Stimulated activated CD4-positive, alpha-beta T cell treated with anti-CD3 and anti-CD28 coated beads, Interleukin-4, amount 100 ng/mL, for 24 hours (primary cell): Measurements from ENCODE around the gene AP2B1.
"Not testable (repeated sequence)": the region's sequence is repeated elsewhere in the genome, so short reads cannot be mapped to it uniquely, and the experiment has no call there.

ENCODE experiments used
- DNase-seq: peaks from one replicate; pipeline ENCODE4 v3.0.0-alpha.2; 2020

Gene AP2B1

DNA sequence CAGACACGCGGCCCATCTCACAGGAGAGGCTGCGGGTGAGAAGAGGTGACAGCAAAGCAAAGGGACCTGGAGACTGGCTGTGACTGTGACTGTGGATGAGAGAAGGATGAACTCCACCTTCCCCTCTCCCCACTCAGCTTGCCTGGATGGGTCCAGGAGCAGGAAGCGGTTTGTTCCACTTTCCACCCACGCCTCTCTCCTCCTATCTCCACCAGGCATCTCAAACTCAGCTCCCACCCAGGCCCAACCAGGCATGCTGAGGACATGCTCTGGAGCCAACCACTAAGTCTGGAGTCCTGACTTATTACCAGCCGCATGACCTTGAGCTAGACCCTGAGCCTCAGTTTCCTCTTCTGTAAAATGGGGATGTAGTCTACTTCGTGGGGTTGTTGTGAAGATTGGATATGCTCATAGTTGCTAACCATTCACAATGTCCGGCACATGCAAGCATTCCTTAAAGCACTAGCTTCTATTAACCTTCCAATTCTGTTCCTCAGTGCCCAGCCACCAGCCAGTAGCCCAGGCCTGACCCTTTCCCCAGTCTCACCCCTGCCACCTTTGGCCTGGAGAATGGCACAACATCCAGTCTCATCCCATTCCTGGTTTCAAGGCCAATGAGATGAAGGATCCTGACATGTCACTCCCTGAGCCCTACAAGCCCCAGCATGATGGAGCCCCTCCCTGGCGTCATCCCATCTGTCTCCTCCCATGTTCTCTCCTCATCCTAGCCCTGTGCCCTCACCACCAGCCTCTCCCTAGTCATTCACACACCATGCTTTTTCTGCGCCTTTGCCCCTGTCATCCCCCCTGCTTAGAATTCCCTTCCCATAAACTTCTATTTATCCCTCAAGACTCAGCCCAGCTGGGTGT is 163.6 kb downstream of the AP2B1 start:
- DNase-seq, result no peak

DNA sequence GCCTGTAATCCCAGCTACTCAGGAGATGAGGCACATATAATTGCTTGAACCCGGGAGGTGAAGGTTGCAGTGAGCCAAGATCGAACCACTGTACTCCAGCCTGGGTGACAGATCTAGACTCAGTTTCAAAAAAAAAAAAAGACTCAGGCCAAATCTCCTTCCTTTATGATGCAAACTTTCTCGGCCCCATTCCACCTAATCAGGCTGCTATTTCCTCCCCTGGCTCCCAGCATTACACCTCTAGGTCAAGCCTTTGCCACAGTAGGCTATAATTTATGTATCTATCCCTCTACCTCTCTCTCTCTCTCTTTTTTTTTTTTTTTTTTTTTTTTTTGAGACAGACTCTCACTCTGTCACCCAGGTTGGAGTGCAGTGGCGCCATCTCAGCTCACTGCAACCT is 164.4 kb downstream of the AP2B1 start:
- not testable (repeated sequence) for DNase-seq

DNA sequence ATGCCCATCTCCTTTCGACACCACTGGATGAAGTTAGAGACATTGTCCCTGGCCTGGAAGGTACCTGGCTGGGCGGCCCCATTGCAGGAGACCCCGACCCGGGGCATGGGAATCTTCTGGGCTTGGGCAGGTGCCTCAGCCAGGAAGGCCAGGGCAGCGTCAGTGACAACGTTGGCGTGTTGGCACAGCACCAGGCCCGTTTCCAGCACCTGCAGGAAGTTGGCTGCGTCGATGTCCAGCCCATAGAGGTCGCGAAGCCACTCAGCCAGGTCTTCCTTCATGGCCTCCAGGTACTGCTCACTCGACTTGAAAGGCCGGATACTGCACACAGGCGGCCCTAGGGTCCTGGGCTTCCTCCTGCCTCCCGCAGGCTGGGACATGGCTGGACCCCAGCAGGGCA is 165.3 kb downstream of the AP2B1 start:
- no peak for DNase-seq

DNA sequence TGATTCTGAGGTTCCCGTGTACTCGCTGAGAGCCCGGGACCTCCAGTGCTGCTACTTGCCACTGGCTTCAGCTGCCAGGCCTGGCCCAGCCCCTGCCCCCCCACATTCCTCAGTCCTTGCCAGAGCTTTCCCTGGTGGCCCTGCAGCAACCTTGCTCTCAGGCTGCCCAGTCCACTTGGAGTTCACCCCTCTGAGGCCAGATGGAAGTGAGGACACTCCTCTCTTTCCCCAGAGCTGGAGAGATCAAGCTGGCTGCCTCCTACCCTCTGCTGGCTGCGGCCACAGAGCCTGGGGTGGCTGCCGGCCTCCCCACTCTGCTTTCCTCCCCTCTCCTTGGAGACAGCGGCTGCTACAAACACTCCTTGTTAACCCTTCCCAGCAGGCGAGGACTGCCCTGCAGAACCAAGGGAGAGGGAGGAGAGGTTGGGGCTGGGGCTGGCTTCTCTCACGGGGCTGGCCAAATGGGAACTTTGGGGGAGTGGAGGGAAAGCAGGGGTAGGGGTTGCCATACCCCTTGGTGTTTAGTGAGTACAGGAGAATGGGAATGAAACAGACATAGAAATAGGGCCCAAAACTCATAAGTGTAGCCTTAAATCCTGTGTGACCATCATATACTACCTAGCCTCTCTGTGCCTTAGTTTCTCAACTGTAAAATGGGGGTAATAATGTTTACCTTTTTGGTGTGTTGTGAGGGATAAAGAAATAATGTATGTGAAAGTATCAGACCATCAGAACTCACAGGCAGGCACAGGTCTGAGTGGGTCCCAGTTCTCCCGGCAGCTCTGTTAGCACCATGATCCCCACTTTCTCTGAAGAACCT is 166.0 kb downstream of the AP2B1 start, which contains the start of gene GAS2L2:
Gene GAS2L2 (minus strand): TSS at position 295 of the 820 bp plus-strand sequence. CDS start 389 bp downstream, outside the sequence.
- DNase-seq, result no peak

DNA sequence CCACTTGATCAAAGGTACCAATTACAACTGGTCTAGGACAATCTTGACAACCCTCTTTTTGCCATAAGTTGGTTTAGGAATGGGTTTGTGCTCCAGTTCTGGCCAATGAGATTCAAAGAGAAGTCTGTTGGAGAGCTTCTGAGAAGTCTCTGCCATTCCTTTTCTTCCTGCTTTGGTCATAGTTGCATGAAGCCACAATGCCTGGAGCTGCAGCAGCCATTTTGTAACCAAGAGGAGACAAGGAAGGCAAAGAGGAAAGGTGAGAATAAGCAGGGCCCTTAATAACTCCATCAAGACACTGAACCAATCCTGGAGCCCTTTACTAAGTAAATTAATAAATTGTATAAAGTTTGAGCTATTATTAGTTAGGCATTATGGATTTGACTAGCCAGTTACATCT is 170.1 kb downstream of the AP2B1 start:
- no peak for DNase-seq

DNA sequence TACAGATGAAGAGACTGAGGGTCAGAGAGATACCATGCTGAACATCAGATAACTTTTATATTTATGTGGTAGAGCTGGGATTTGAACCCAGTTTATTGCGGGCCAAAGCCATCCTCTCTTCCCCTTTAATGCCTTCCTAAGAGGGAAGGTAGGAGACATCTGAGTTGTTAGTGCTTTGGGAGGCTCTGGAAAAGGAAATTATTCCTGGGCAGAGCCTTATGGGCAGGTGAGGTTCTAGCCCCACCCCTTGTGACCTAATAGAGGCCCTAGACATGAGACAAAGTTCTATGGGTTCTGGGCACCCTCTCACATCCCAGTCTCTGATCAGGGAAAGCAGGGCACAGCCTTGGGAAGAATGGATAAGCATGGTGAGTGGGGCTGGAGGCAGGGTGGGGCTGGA is 173.5 kb downstream of the AP2B1 start, which contains the start of gene C17orf50:
Gene C17orf50 (plus strand): TSS at position 301 of the 400 bp plus-strand sequence. CDS start 55 bp downstream, at position 356.
- no peak for DNase-seq

DNA sequence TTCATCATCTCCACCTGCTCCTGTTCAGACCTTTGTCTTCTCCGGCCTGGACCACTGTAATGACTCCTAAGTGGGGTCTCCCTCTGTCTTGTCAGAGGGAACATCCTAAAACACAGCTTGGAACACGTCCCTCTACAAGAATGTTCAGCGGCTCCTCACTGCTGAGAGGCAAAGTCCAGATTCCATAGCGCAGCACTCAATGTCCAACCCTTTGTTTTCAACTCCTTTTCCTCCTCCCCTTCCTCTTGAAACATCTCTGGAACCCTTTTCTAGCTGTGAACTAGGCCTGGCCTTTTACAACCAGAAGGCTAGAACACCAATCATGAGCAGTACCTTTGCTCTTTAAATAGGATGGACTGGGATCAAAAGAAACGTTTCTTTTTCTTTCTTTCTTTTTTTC is 174.5 kb downstream of the AP2B1 start:
- DNase-seq, result no peak

DNA sequence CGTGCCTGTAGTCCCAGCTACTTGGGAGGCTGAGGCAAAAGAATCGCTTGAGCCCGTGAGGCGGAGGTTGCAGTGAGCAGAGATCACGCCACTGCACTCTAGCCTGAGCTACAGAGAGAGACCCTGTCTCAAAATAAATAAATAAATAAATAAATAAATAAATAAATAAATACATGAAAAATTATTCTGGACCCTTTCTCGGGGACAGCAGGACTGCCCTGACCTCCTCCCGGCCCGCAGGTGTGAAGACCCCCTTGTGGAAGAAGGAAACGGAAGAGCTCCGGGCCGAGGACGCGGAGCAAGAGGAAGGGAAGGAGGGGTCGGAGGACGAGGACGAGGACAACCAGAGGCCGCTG is 176.6 kb downstream of the AP2B1 start:
- no peak for DNase-seq

DNA sequence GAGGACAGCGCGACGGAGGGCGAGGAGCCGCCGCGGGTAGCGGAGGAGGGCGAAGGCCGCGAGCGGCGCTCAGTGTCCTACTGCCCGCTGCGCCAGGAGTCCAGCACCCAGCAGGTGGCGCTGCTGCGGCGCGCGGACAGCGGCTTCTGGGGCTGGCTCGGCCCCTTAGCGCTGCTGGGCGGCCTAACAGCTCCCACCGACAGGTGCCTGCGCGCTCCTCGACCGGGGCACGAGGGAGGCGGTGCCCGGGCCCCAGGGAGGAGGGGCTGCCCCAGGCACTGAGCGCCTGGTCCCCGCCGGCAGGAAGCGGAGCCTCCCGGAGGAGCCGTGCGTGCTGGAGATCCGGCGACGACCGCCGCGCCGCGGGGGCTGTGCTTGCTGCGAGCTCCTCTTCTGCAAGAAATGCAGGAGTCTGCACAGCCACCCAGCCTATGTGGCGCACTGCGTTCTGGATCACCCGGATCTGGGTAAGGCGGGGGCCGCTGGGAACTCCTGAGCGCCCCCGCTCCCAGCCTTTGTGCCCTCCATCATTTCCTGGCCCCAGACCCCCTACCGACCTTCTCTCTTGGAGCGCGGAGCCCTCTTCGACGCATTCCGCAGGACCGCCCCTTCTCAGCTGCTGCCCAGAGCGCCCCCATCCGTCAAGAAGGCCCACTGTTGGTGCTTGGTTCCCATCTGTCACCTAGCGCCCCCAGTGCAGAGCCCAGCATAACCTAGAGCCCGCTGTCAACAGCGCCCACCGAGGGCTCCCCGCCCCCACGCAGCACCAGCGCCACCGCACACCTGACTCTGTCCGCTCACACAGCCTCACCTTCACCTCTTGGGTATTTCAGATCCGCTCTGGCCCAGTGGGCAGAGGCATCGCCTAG is 177.2 kb downstream of the AP2B1 start:
- DNase-seq, result peak; percentile 87

DNA sequence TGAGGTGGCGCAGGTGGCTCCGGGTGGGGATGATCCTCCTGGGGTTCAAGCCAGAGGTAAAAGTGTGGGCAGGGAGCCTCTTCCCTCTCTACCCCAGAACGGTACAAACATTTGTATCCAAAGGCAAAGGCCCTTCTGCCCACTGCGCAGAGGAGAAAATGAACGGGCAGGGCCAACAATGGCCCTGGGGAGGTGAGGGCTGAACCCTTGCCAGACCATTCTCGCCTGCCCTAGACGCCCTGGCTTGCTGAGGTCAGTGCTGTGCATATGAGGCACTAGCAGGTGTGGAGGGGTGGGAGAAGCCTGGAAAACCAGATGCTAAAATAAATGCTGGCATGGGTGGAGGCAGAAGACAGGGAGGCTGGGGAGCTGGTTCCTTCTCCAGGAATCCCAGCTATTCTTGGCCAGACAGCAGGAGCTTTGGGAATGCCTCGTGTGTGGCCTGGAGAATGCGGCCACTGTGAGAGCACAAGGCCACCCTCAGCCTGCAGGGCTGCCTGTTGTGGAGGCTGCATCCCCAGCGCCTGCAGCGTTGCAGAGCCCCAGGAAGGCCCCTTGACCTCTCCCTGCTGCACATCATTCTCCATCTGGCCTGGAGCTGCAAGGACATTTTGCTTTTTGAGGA is 178.1 kb downstream of the AP2B1 start:
- no peak for DNase-seq

DNA sequence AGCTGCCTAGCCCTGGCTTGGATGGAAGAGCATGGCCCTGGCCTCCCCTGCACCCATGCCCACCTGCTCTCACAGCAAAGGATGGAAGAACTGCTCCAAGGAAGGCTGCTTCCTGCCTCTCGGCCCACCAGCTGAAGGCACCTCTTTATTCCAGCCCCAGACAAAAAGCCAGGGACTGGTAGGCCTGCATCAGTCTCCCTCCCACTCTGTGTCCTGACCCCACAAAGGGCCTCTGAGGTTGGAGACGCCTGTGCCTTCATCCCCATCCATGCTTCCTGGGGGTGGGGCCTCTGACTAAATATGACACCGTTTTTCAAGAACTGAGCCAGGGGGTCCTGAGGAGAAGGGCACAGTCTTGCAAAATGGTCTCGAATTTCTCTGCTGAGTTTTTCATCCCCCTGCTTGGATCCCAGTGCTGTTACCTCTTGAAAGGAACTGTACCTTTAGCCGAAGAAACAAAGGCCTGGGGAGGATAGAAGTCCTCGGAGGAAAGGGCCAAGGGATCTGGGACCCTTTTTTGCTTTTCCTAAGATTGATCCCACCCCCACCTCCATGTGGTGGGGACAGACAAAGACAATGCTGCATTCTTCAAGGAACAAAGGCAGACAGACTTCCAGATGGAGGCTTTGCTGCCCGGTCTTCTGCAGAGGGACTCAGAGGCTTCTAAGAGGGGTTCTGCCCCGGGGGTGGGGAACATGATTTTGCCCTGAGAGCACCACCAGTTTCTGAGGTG is 178.8 kb downstream of the AP2B1 start:
- no peak for DNase-seq

DNA sequence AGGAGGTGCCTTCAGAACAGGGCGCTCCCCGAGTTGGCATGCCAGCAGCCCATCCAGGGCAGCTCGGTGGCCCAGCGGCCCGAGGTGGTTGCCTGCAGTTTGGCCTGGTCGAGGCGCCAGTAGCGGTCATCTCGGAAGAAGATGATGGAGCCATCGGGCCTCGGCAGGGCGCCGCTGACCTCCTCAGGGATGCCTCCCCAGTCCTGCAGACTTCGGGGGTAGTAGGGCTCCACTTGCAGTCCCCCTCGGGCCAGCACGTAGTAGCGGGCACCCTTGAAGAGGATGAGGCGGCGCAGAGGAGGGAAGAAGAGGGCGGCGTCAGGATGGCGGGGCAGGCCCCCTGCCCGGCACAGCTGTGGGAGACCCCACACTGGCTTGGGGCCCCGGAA is 179.4 kb downstream of the AP2B1 start:
- DNase-seq, result no peak

DNA sequence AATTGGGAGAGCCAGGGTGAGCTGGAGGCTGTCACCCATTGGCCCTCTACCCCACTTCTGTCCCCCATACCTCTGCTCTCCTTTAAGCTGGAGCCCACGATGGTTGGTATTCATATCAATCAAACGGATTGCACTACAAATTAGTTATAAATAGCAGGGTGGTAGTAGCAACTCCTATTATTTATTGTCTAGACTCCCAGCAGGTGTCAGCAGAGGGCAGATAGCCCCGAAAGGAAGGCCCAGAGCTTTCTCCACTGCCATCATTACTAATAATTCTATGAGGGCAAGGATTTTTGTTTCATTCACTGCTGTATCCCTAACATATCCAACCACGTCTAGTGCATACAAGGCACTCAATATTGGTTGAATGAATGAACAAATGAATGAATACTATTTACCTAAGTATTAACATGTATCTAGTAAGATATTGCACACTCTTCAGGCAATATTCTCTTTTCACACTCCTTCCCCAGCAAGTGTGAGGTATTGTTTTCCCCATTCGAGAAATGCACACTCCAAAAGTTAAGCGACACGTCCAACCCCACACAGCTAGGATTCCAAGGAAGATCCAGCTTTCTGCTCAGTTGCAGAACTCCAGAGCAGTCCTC is 179.9 kb downstream of the AP2B1 start:
- DNase-seq, result peak; percentile 36

DNA sequence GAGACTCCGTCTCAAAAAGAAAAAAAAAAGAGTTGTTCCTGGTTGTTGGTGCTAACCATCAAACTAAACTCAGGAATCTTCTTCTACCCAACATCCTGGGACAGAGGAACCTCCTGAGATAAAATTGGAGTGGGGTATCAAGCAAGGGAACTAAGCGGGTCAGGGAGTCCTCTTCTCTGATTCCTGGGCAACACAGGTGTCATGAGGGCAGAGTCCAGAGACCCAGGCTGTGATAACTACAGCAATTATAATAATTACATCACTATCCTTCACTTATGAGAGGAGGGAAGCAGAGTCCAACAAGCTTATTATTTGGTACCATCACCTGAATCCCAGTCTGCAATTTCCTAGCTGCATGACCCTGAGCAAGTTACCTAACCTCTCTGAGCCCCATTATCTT is 181.7 kb downstream of the AP2B1 start:
- no peak for DNase-seq

DNA sequence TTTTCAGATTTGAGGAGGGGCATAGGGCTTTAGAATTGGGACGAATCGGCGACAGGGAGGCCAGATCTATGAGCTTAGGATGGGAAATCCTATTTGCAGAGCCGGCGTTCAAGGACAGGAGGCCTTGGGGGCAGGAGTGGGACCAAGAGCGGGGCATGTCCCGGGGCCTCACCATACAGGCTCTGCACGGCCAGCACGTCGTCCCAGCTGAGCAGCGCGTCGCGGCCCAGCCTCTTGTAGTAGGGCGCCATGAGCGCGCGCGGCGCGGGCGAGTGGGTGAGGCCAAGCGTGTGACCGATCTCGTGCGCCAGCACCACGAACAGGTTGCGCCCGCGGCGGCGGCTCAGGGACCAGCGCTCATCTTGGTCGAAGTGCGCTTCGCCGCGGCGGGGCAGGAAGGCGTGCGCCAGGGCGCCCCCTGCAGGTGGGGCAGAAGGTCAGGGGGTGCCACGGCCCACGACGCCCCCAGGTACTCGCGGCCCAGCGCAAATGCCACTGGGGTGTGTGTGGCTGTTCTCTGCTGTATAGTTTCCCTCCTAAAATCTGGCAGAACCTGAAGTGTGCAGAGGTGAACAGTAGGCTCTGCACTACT is 182.9 kb downstream of the AP2B1 start:
- no peak for DNase-seq

DNA sequence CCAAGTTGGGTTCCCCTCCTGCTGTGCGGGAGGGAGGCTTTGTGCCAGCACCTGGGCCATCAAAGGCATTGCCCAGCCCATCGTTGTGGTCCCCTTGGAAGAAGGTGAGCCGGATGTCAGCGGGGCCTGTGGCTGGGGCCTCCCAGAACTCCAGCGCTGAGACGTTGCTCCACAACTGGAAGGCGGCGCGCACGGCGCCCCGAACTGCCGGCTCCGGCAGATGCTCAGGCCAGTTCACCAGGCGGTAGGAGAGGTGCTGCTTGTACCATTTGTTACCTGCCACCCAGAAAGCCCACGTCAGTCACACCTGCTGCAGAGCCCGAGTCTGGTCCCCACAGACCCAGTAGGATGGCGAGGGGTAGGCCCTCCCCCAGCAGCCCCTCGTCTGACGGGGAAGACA is 186.0 kb downstream of the AP2B1 start:
- DNase-seq, result no peak

DNA sequence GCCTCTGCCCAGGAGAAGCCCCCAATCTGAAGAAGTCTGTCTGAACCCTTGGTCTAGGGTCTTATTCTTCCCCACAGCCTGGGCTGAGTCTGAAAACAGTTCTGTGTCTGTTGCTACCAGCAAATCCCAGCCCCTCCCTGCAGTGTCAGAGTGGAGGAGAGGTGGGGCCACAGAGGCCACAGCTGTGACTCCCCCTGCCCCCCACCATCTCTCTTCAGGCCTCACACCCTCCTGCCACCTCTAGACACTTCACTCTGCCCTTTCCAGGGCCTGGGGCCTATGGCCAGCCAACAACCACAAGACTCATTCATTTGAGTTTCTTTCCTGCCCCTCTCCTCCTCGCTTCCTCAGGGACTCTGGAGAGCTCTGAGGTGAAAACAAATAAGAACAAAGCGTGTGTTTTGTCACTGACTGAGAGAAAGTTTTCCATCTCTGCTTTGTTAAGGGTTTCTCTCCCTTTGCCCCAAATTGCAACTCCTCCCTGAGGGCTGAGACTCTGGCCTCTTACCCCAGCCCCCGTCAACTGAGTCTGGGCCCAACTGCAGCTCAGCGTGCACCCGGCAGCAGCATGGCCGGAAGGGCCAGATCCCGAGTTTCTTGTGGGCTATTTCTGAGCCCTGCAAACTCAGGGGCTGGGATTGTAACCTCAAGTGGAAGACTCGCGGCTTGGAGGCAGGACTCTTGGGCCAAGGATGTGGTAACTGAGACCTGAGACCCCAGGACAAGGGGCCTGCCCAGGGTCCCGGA is 186.7 kb downstream of the AP2B1 start:
- DNase-seq, result no peak

DNA sequence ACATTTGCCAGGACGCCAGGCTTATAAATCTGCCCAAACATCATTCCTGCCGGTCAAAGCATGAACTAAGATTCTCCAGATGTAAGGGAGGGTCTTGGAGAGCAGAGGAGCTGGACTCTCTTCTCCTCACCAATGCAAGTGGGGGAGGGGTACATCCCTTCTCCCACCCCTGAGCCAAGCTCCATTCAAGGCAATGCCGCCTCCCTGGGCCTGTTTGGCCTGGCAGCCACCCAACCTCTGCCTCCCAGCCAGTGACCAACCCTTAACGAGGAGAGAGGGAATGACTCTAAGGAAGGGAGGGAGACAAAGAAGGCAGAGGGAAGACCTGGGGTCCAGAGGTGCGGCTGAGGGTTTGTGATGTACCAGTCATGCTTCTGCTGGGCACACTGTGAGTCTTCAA is 187.4 kb downstream of the AP2B1 start:
- no peak for DNase-seq

DNA sequence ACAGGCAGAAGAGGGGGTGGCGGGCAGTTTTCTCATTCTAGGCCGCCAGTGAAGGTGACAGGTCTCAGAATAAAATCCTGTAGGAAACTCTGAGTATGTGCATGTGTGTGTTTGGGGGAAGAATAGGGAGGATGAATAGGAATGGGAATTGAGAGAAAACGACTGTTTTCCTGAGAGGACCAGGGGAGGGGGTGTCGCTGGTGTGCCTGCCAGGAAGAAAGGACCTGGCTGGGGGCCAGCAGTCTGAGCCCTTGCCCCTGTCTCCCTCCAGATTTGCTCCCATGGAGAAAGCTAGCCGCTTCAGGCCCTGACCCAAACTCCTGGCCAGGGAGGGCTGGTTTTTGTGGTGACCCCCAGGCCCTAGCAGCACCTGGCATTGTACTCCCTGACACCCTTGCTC is 187.9 kb downstream of the AP2B1 start:
- no peak for DNase-seq

DNA sequence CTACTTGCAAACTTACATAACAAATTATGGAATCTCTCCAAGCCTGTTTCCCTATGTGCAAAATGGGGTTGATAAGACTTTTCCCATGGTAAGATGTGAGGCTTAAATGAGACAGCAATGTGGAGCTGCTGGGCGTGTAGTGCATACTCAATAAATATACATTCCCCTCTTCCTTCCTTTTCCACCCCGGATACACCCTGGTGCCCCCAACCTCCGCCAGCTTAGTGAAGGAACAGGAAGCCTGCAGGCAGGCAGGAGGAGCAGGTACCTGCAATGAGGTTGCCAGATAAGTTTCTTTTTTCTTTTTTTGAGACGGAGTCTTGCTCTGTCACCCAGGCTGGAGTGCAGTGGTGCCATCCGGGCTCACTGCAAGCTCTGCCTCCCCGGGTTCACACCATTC is 188.5 kb downstream of the AP2B1 start:
- no peak for DNase-seq
